SK-N-MC (cell line): Measurements from ENCODE around the gene PCDHA12.
"Not testable (repeated sequence)": the region's sequence is repeated elsewhere in the genome, so short reads cannot be mapped to it uniquely, and the experiment has no call there.

Experiments
- EZH2 ChIP-seq: fragments of 200-600 bp; sonication (generic); IDR thresholded peaks from one replicate; pipeline ENCODE4 v1.6.1; 2017; ENCODE audit warnings: antibody characterized with exemption
- POLR2AphosphoS5 ChIP-seq: IDR thresholded peaks from 2 replicates; pipeline ENCODE4 v1.6.1; 2012; ENCODE audit warnings: mild to moderate bottlenecking, low read depth, low read length, borderline replicate concordance

DNA sequence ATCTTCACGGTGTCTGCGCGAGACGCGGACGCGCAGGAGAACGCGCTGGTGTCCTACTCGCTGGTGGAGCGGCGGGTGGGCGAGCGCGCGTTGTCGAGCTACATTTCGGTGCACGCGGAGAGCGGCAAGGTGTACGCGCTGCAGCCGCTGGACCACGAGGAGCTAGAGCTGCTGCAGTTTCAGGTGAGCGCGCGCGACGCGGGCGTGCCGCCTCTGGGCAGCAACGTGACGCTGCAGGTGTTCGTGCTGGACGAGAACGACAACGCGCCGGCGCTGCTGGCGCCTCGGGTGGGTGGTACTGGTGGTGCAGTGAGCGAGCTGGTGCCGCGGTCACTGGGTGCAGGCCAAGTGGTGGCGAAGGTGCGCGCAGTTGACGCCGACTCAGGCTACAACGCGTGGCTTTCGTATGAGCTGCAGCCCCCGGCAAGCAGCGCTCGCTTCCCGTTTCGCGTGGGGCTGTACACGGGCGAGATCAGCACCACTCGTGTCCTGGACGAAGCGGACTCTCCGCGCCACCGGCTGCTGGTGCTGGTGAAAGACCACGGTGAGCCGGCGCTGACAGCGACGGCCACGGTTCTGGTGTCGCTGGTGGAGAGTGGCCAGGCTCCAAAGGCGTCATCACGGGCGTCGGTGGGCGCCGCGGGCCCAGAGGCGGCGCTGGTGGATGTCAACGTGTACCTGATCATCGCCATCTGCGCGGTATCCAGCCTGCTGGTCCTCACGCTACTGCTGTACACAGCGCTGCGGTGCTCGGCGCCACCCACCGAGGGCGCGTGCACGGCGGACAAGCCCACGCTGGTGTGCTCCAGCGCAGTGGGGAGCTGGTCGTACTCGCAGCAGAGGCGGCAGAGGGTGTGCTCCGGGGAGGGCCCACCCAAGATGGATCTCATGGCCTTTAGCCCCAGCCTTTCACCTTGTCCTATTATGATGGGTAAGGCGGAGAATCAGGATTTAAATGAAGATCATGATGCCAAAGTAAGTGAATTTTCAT is 45.3 kb upstream of the PCDHA12 start:
- not testable (repeated sequence) for TF ChIP-seq EZH2, POLR2AphosphoS5
